Neutrophil (primary cell): Measurements from ENCODE around the gene SYCP2L.
"Not testable (repeated sequence)": the region's sequence is repeated elsewhere in the genome, so short reads cannot be mapped to it uniquely, and the experiment has no call there.

Experiments used
- H3K27ac ChIP-seq: fragments of 200-600 bp; sonication (generic); 2 replicates; pipeline ENCODE4 v1.5.1; 2016; ENCODE audit warnings: mild to moderate bottlenecking, moderate library complexity
- H3K27me3 ChIP-seq: fragments of 200-600 bp; sonication (generic); 2 replicates; pipeline ENCODE4 v1.6.0; 2016; ENCODE audit warnings: mild to moderate bottlenecking
- H3K36me3 ChIP-seq: fragments of 200-600 bp; sonication (generic); 2 replicates; pipeline ENCODE4 v1.5.1; 2017
- H3K4me1 ChIP-seq, 2 experiments: fragments of 200-600 bp in 1 of 2; sonication (generic) in 1 of 2; 1 replicate in 1 of 2; 2 replicates in 1 of 2; pipeline versions ENCODE4 v1.5.1 to v1.6.1; 2013 to 2016; ENCODE audit warnings: low read depth in 1 of 2, low read length in 1 of 2, mild to moderate bottlenecking in 1 of 2, moderate library complexity in 1 of 2; ENCODE audit not compliant: control insufficient read depth in 1 of 2, insufficient read depth in 1 of 2
- H3K4me3 ChIP-seq, 2 experiments: fragments of 200-600 bp in 1 of 2; sonication (generic) in 1 of 2; 1 replicate in 1 of 2; 2 replicates in 1 of 2; pipeline ENCODE4 v1.5.1; 2013 to 2016; ENCODE audit warnings: low read depth in 1 of 2, low read length in 1 of 2, mild to moderate bottlenecking in 1 of 2, moderate library complexity in 1 of 2
- H3K9me3 ChIP-seq: fragments of 200-600 bp; sonication (generic); 2 replicates; pipeline ENCODE4 v1.5.1; 2016
- TF ChIP-seq, protein P1 (sequence below): fragments of 200-600 bp; sonication (generic); IDR thresholded peaks from 2 replicates; pipeline ENCODE4 v1.5.1; 2016; ENCODE audit warnings: antibody characterized with exemption

The SYCP2L gene

DNA sequence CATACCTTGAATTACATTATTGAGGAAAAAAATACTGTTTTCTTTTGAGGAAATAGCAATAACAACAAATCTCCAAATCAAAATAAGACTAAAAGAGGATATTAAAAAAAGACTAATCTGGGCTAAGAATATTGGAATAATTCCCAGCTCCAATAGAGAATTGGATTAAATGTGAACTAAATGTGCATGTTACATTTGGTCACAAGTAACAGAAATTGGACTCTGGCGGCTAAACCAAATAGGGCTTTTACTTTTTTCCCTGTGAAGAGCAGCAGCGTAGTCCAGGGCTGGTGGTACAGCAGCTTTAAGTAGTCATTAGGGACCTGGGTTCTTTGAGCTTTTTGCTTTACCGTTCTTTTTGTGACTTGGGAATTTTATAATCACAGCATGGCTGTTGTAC lies 85.3 kb downstream of the SYCP2L start:
- H3K27me3 ChIP-seq, result no peaks in the 10 kb centered on the region
- no peaks in the 10 kb centered on the region for H3K36me3 ChIP-seq
- H3K4me3 ChIP-seq, result no peak overlapping the region
- TF ChIP-seq, protein P1, sequence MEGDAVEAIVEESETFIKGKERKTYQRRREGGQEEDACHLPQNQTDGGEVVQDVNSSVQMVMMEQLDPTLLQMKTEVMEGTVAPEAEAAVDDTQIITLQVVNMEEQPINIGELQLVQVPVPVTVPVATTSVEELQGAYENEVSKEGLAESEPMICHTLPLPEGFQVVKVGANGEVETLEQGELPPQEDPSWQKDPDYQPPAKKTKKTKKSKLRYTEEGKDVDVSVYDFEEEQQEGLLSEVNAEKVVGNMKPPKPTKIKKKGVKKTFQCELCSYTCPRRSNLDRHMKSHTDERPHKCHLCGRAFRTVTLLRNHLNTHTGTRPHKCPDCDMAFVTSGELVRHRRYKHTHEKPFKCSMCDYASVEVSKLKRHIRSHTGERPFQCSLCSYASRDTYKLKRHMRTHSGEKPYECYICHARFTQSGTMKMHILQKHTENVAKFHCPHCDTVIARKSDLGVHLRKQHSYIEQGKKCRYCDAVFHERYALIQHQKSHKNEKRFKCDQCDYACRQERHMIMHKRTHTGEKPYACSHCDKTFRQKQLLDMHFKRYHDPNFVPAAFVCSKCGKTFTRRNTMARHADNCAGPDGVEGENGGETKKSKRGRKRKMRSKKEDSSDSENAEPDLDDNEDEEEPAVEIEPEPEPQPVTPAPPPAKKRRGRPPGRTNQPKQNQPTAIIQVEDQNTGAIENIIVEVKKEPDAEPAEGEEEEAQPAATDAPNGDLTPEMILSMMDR, result no peak
- H3K4me1 ChIP-seq, result no peaks in the 10 kb centered on the region
- no peak overlapping the region for H3K27ac ChIP-seq
- no peaks in the 10 kb centered on the region for H3K9me3 ChIP-seq

DNA sequence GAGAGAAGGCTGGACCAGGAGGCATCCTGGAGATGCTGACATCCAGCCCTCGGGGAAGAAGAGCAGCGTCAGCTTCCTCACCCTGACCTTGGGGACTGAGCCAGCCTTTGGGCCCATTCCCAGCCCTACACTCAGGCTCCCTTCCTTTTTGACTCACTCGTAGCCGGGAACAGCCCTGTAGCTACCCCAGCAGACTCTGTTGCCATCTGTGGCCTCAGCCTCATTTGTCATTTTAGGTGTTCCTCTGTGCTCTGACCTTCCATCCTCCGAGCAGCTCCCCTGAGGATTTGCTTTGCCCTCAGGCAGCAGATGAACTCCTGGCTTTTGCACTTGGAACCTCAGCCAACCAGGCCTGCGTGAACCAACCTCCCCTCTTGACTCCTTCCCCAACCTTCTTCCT lies 89.7 kb downstream of the SYCP2L start:
- no peaks in the 10 kb centered on the region for H3K36me3 ChIP-seq
- H3K4me3 ChIP-seq, result no peak overlapping the region
- TF ChIP-seq, protein P1, result no peak
- no peaks in the 10 kb centered on the region for H3K4me1 ChIP-seq
- no peaks in the 10 kb centered on the region for H3K9me3 ChIP-seq
- H3K27ac ChIP-seq, result no peak overlapping the region
- peaks cover 17% of the 10 kb centered on the region for H3K27me3 ChIP-seq

DNA sequence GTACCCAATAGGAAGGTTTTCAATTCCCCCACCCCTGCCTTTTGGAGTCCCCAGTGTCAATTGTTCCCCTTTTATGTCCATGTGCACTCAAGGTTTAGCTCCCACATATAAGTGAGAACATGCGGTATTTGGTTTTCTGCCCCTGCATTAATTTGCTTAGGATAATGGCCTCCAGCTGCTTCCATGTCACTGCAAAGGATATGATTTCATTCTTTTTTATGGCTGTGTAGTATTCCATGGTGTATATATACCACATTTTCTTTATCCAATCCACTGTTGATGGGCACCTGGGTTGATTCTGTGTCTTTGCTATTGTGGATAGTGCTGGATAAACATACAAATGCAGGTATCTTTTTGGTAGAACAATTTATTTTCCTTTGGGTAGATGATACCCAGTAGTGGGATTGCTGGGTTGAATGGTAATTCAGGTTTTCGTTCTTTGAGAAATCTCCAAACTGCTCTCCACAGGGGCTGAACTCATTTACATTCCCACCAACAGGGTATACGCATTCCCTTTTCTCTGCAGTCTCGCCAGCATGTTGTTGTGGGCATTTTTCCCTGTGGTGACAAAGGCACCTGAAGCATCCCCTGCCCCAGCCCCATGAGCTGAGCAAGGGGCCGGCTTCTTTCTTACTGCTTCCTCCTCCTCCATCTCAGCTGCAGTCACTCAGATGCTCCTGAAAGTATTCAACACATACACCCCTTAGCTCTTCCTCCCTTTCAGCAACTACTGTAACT lies 90.5 kb downstream of the SYCP2L start:
- Histone ChIP-seq H3K36me3 (no peaks in the 10 kb centered on the region), H3K27ac (no peak overlapping the region), H3K27me3 (peaks cover 22% of the 10 kb centered on the region), H3K4me1 (no peaks in the 10 kb centered on the region), H3K4me3 (no peak overlapping the region), H3K9me3 (no peaks in the 10 kb centered on the region)
- TF ChIP-seq, protein P1, result no peak

DNA sequence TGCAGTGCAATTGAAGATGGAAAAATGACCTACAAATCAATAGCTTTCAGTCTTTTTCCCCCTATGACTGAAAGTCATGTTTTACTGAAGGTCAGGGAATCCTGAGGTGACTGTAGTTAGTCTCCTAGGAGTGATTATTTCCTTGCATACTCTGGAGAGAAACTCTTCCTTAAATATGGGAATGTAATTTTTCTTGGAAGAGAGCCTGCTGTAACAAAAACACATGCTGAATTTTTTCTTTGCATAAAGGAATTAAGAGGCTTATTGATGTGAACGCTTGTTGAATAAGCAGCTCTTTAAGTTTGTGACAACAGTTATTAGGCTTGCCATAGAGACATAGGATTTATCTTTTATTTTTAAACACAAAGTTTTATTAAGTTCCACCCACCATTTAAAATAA lies 92.8 kb downstream of the SYCP2L start:
- Histone ChIP-seq H3K4me1 (no peaks in the 10 kb centered on the region), H3K36me3 (no peaks in the 10 kb centered on the region), H3K27me3 (peaks cover 27% of the 10 kb centered on the region), H3K27ac (no peak overlapping the region), H3K4me3 (no peak overlapping the region), H3K9me3 (no peaks in the 10 kb centered on the region)
- TF ChIP-seq, protein P1, result no peak

DNA sequence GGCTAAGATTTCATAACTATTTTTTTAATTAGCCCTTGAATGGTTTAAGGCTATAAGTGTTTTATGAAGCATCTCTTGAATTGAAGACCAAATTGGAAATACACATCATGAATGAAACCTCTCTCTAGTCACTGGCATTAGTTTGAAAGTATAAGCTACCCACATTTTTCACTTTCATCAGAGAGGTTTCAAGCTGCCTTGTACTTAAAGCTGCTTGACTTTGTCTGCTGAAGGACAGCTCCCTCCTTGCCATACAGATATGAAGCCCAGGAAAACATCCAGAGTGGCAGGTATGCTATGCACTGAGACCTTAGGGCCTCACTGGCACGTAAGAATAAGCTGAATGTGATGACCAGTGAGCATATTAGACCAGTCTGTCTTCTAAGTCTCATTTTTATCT lies 94.6 kb downstream of the SYCP2L start:
- H3K9me3 ChIP-seq, result no peaks in the 10 kb centered on the region
- H3K27ac ChIP-seq, result no peak overlapping the region

DNA sequence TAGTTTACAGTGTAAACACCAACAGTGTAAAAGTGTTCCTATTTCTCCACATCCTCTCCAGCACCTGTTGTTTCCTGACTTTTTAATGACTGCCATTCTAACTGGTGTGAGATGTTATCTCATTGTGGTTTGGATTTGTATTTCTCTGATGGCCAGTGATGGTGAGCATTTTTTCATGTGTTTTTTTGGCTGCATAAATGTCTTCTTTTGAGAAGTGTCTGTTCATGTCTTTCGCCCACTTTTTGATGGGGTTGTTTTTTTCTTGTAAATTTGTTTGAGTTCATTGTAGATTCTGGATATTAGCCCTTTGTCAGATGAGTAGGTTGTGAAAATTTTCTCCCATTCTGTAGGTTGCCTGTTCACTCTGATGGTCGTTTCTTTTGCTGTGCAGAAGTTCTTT lies 98.1 kb downstream of the SYCP2L start:
- H3K4me3 ChIP-seq, H3K9me3 ChIP-seq, H3K4me1 ChIP-seq, H3K27ac ChIP-seq, H3K36me3 ChIP-seq: not testable (repeated sequence)
- H3K27me3 ChIP-seq, result peaks cover 22% of the 10 kb centered on the region

More for the DNA sequence above, 94.6 kb downstream of the SYCP2L start:
- no peak overlapping the region for H3K4me3 ChIP-seq
- H3K27me3 ChIP-seq, result peaks cover 27% of the 10 kb centered on the region
- TF ChIP-seq, protein P1, result no peak
- no peaks in the 10 kb centered on the region for H3K36me3 ChIP-seq
- no peaks in the 10 kb centered on the region for H3K4me1 ChIP-seq
